Stimulated activated CD8-positive, alpha-beta memory T cell treated with anti-CD3 and anti-CD28 coated beads, Interleukin-12 subunit alpha, Interleukin-12 subunit beta, amount 100 ng/mL, for 4 hours (primary cell): ENCODE data around the gene HIVEP1.

Experiments
- DNase-seq: peaks from one replicate; pipeline ENCODE4 v3.0.0-alpha.2; 2020; ENCODE audit warnings: low read depth

Gene HIVEP1

DNA sequence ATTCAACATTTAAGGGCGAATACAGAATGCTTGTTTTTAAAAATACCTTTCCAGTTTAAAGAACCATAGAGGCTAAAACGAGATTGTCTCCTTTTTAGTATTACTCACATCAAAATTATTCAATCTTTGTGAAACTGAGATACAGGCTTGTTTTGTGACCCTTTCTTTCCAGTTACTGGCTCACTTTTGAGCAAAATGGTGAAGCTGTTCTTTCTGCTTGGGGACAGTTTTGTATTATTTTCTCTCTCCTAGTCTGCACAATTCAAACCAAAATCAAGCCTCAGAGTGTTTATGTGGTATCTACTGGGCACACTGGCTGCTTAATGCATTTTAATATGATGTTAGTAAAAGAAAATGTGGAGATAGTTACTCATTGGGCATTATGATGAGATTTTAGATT is 36.5 kb downstream of the HIVEP1 start:
- no peak for DNase-seq

- DNase-seq = no peak
Measured at GRCh38 chr6:12049165-12049564, 37.1 kb downstream of the HIVEP1 start.

GRCh38 chr6:12051861-12052368 is 39.8 kb downstream of the HIVEP1 start:
- DNase-seq = no peak

- no peak for DNase-seq
Measured at GRCh38 chr6:12058172-12058961, 46.3 kb downstream of the HIVEP1 start.

- DNase-seq = peak; percentile 40
Measured at GRCh38 chr6:12060780-12061609, 48.9 kb downstream of the HIVEP1 start.

- no peak for DNase-seq
Measured at GRCh38 chr6:12062605-12063004, 50.5 kb downstream of the HIVEP1 start.

- DNase-seq = no peak
Measured at GRCh38 chr6:12064131-12064530, 52.0 kb downstream of the HIVEP1 start.

DNA sequence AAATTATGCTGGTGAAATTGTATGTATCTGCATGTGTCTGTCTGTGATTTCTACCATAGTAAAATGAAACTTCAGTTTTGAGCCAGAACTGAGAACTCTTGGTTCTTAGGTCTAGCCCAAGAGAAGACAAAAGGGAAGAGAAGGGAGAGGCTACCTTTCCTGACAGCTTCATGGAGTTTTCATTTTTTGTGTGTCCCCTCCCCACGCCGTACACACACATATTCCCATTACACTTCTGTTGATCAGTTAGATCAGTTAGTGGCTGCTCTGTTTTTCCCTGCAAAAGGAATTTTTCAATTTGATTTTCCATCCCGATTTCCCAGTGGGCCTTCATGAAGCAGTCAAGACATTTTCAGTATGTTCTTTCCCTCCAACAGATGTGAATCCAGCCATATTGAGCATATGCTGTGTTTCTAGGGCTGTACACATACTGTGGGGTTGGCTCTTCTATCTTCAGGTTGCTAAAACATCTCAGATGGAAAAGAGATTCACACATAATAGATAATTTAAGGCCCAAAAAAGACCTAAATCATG is 52.5 kb downstream of the HIVEP1 start:
- DNase-seq = no peak

DNA sequence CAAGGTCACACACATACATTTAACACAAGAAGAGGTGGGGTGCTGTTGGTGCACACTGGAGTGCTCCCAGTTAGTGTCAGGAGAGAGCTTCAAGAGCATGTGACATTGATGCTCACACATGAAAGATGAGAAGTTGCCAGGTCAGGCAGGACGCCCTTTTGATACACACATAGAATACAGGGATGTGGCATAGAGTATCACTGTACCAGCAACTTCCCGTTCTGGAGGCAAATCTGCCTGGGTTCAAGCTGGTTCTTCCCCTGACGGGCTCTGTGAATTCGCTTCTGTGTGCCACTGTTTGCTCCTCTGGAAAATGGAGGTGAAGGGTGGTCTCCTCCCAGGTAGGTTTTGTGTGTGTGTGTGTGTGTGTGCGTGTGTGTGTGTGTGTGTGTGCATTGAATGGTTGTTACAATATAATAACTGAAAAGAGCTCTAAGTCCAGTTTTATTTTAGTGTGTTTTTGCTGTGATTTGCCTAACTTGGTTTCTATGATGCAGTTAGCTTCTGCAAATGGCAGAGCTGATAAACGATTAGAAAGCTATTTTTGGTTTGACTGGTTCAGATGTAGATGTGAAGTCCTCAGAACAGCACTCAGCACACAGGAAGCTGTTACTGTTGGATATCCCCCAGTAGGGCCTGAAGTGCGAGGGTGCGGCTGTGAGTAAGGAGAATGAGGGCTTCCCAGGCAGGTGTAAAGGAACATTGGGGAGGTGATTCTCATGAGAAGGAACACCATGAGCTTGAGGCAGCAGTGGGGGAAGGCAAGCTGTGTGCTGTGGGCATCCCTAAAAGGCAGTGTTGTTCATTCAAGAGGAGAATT is 53.4 kb downstream of the HIVEP1 start:
- DNase-seq = no peak

- DNase-seq = no peak
Measured at GRCh38 chr6:12066297-12066696, 54.2 kb downstream of the HIVEP1 start.

GRCh38 chr6:12068899-12069557 is 56.9 kb downstream of the HIVEP1 start:
- no peak for DNase-seq

GRCh38 chr6:12069891-12070529 is 57.9 kb downstream of the HIVEP1 start:
- no peak for DNase-seq

GRCh38 chr6:12071064-12071615 is 59.0 kb downstream of the HIVEP1 start:
- DNase-seq = no peak

GRCh38 chr6:12075067-12075563 is 63.0 kb downstream of the HIVEP1 start:
- no peak for DNase-seq

- no peak for DNase-seq
Measured at GRCh38 chr6:12077021-12077710, 65.1 kb downstream of the HIVEP1 start.

- DNase-seq = no peak
Measured at GRCh38 chr6:12078014-12078413, 65.9 kb downstream of the HIVEP1 start.

DNA sequence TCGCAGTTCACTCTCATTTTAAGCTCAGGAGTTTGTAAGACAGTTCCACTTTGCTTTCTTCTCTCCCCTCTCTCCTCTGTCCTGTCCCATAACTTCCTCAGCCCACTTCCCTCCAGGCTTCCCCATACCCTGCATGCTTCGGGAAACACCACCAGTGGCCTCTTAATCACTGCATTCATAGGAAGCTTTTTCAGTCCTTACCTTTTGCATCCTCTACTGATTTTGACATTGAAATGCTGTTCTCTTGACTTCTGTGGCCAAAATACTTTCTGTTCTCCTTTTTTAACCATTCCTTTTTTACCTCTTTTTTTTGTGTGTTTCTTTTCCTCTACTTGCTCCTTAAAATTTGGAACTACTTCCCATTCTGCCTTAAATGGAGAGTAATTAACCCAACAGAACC is 69.7 kb downstream of the HIVEP1 start:
- DNase-seq = no peak

GRCh38 chr6:12082368-12082767 is 70.3 kb downstream of the HIVEP1 start:
- no peak for DNase-seq

DNA sequence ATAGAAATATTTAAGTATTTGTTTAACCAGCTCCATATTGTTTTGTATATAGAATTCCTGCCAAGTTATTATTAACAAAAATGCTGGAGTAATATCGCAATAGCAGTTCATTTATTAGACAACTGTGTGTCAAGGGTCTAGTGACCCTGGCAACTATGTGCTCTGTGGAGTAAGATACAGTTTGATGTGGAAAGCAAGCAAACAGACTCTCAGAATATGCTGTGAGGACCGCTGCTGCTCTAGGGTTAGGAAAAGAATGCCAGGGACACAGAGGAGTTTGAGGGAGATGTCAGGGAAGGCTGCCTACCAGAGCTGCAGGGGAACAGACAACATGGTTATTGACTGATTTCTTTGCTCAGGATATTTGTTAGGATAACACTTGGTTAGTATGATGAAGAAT is 71.2 kb downstream of the HIVEP1 start:
- no peak for DNase-seq

GRCh38 chr6:12083763-12084162 is 71.7 kb downstream of the HIVEP1 start:
- DNase-seq = no peak
